IMR-90 (cell line): ENCODE measurements around the gene ZNFX1. TPM values are rescaled to one million over a fixed set of nuclear protein-coding genes. Genes with fewer than 3 reads are reported as not detected.

ENCODE experiments used
- ATAC-seq: fragments of 200-7000 bp; cut with Tn5 transposase; 2 replicates; pipeline ENCODE4 v1.9.1; 2020; ENCODE audit warnings: low read depth, mild to moderate bottlenecking, moderate library complexity
- BruUV-seq: library from RNA; stranded (reverse); fragments of 400-500 nt; replicated peaks from 2 replicates; lab custom pipeline; 2021; lab: Mats Ljungman, UMichigan
- CTCF ChIA-PET: fragments of 300-600 bp; formaldehyde crosslinking; extraction: SDS; loops from one replicate; lab custom pipeline; 2021; ENCODE audit warnings: antibody characterized with exemption; lab: Yijun Ruan, JAX
- POLR2A ChIA-PET: fragments of 300-600 bp; sonication (Branson Sonifier 250); formaldehyde crosslinking; loops from one replicate; lab custom pipeline; 2022; ENCODE audit warnings: antibody characterized with exemption; ENCODE audit not compliant: unreplicated experiment; lab: Charles Lee
- DNase-seq: peaks from one replicate; pipeline ENCODE4 v3.0.0; 2013
- H2AFZ ChIP-seq: replicated peaks from 2 replicates; pipeline ENCODE3; 2013; ENCODE audit warnings: low read length, mild to moderate bottlenecking; ENCODE audit not compliant: poor library complexity
- H2AK5ac ChIP-seq: 2 replicates; pipeline ENCODE4 v1.6.1; 2013; ENCODE audit warnings: low read depth, low read length, inconsistent platforms
- H2AK9ac ChIP-seq: replicated peaks from 2 replicates; pipeline ENCODE3; 2013; ENCODE audit warnings: mild to moderate bottlenecking, low read depth, low read length, moderate library complexity; ENCODE audit not compliant: poor library complexity
- H2BK120ac ChIP-seq: 2 replicates; pipeline ENCODE4 v1.6.1; 2013; ENCODE audit warnings: low read depth, low read length, inconsistent platforms
- H2BK15ac ChIP-seq: 3 replicates; pipeline ENCODE4 v1.6.1; 2013; ENCODE audit warnings: low read depth, low read length, inconsistent platforms
- H2BK20ac ChIP-seq: 2 replicates; pipeline ENCODE4 v1.6.1; 2013; ENCODE audit warnings: low read depth, mild to moderate bottlenecking, inconsistent platforms, low read length, moderate library complexity
- H2BK5ac ChIP-seq: 2 replicates; pipeline ENCODE4 v1.6.1; 2013; ENCODE audit warnings: mild to moderate bottlenecking, low read depth, low read length, inconsistent platforms; ENCODE audit not compliant: poor library complexity, severe bottlenecking
- H3K14ac ChIP-seq: replicated peaks from 2 replicates; pipeline ENCODE4 v1.6.1; 2013; ENCODE audit warnings: low read depth, low read length, inconsistent platforms
- H3K18ac ChIP-seq: 2 replicates; pipeline ENCODE4 v1.6.1; 2013; ENCODE audit warnings: low read depth, low read length, control low read depth
- H3K23ac ChIP-seq: 2 replicates; pipeline ENCODE4 v1.6.1; 2013; ENCODE audit warnings: low read depth, low read length, inconsistent platforms
- H3K27ac ChIP-seq: 2 replicates; pipeline ENCODE4 v1.5.1; 2013; ENCODE audit warnings: mild to moderate bottlenecking, control low read depth, low read length; ENCODE audit not compliant: insufficient read depth
- H3K27me3 ChIP-seq: 2 replicates; pipeline ENCODE4 v1.6.1; 2013; ENCODE audit warnings: low read length; ENCODE audit not compliant: control insufficient read depth, insufficient read depth
- H3K36me3 ChIP-seq: 2 replicates; pipeline ENCODE4 v1.6.1; 2013; ENCODE audit warnings: low read length, mixed read lengths; ENCODE audit not compliant: control insufficient read depth, insufficient read depth
- H3K4ac ChIP-seq: 2 replicates; pipeline ENCODE4 v1.6.1; 2013; ENCODE audit warnings: low read depth, low read length, inconsistent platforms
- H3K4me1 ChIP-seq: 2 replicates; pipeline ENCODE4 v1.6.1; 2013; ENCODE audit warnings: low read length, mixed read lengths; ENCODE audit not compliant: control insufficient read depth, insufficient read depth
- H3K4me2 ChIP-seq: 2 replicates; pipeline ENCODE4 v1.6.1; 2013; ENCODE audit warnings: low read depth, mild to moderate bottlenecking, control low read depth, low read length, moderate library complexity
- H3K4me3 ChIP-seq: 2 replicates; pipeline ENCODE4 v1.5.1; 2013; ENCODE audit warnings: low read depth, mild to moderate bottlenecking, control low read depth, low read length, moderate library complexity; ENCODE audit not compliant: insufficient read depth
- H3K56ac ChIP-seq: 2 replicates; pipeline ENCODE4 v1.6.1; 2013; ENCODE audit warnings: low read length, inconsistent platforms; ENCODE audit not compliant: insufficient read depth; ENCODE audit errors: extremely low read depth
- H3K79me1 ChIP-seq, 2 experiments: 2 replicates each; pipeline ENCODE4 v1.6.1; 2013; ENCODE audit warnings: low read length in 2 of 2, inconsistent platforms in 1 of 2, low read depth in 1 of 2
- H3K9ac ChIP-seq: 2 replicates; pipeline ENCODE4 v1.6.1; 2013; ENCODE audit warnings: low read depth, low read length, control low read depth
- H3K9me1 ChIP-seq: 2 replicates; pipeline ENCODE4 v1.6.1; 2013; ENCODE audit warnings: low read length, inconsistent platforms; ENCODE audit not compliant: insufficient read depth
- H3K9me3 ChIP-seq: 2 replicates; pipeline ENCODE4 v1.6.1; 2013; ENCODE audit warnings: low read length; ENCODE audit not compliant: control insufficient read depth, insufficient read depth
- H4K20me1 ChIP-seq: 2 replicates; pipeline ENCODE4 v1.6.1; 2013; ENCODE audit warnings: low read length, inconsistent platforms; ENCODE audit not compliant: insufficient read depth
- H4K5ac ChIP-seq: 2 replicates; pipeline ENCODE4 v1.6.1; 2013; ENCODE audit warnings: mild to moderate bottlenecking, low read depth, low read length, control low read depth
- H4K8ac ChIP-seq, 2 experiments: 2 replicates each; pipeline ENCODE4 v1.6.1; 2013; ENCODE audit warnings: low read depth in 2 of 2, low read length in 2 of 2, control low read depth in 1 of 2, inconsistent platforms in 1 of 2
- H4K91ac ChIP-seq: 2 replicates; pipeline ENCODE4 v1.6.1; 2013; ENCODE audit warnings: low read depth, low read length, inconsistent platforms; ENCODE audit not compliant: insufficient read depth
- BHLHE40 ChIP-seq: fragments of 150-350 bp; IDR thresholded peaks from 2 replicates; pipeline ENCODE4 v1.6.1; 2016; ENCODE audit warnings: mild to moderate bottlenecking, low read depth, low read length
- CEBPB ChIP-seq: IDR thresholded peaks from 2 replicates; pipeline ENCODE4 v1.6.1; 2012; ENCODE audit warnings: low read depth, low read length, improper control_type of control experiment
- CHD1 ChIP-seq: IDR thresholded peaks from 2 replicates; pipeline ENCODE4 v1.6.1; 2012; ENCODE audit warnings: low read depth, low read length, improper control_type of control experiment
- CTCF ChIP-seq: conservative IDR thresholded peaks from 2 replicates; pipeline ENCODE4 v1.5.1; 2012; ENCODE audit warnings: mild to moderate bottlenecking, low read depth, low read length, improper control_type of control experiment
- ELK1 ChIP-seq: fragments of 150-350 bp; IDR thresholded peaks from 2 replicates; pipeline ENCODE4 v1.6.1; 2016; ENCODE audit warnings: low read depth, mild to moderate bottlenecking, low read length, moderate library complexity, borderline replicate concordance
- FOS ChIP-seq: fragments of 150-350 bp; IDR thresholded peaks from 2 replicates; pipeline ENCODE4 v1.6.1; 2016; ENCODE audit warnings: low read depth, low read length
- MAFK ChIP-seq: IDR thresholded peaks from 2 replicates; pipeline ENCODE4 v1.6.1; 2012; ENCODE audit warnings: low read depth, low read length, improper control_type of control experiment
- MAZ ChIP-seq: IDR thresholded peaks from 2 replicates; pipeline ENCODE4 v1.6.1; 2012; ENCODE audit warnings: low read depth, mild to moderate bottlenecking, low read length, improper control_type of control experiment, moderate library complexity, borderline replicate concordance
- MXI1 ChIP-seq: IDR thresholded peaks from 2 replicates; pipeline ENCODE4 v1.6.1; 2012; ENCODE audit warnings: low read depth, mild to moderate bottlenecking, low read length, moderate library complexity, borderline replicate concordance
- NFE2L2 ChIP-seq: fragments of 150-350 bp; IDR thresholded peaks from 2 replicates; pipeline ENCODE4 v1.6.1; 2016; ENCODE audit warnings: low read depth, mild to moderate bottlenecking, low read length
- POLR2A ChIP-seq: IDR thresholded peaks from 2 replicates; pipeline ENCODE4 v1.6.1; 2012; ENCODE audit warnings: mild to moderate bottlenecking, low read depth, low read length
- RAD21 ChIP-seq: IDR thresholded peaks from 2 replicates; pipeline ENCODE4 v1.6.1; 2012; ENCODE audit warnings: low read length, improper control_type of control experiment
- RCOR1 ChIP-seq: IDR thresholded peaks from 2 replicates; pipeline ENCODE4 v1.6.1; 2012; ENCODE audit warnings: mild to moderate bottlenecking, low read length, improper control_type of control experiment; ENCODE audit not compliant: insufficient replicate concordance
- RFX5 ChIP-seq: IDR thresholded peaks from 2 replicates; pipeline ENCODE4 v1.8.0; 2012; ENCODE audit warnings: low read depth, mild to moderate bottlenecking, low read length, moderate library complexity
- USF2 ChIP-seq: fragments of 150-350 bp; IDR thresholded peaks from 2 replicates; pipeline ENCODE4 v1.6.1; 2017; ENCODE audit warnings: mild to moderate bottlenecking, antibody characterized with exemption, low read length, low read depth
- WGBS, 2 experiments: methylation state at CpG; one replicate each; pipeline versions ENCODE4 v1.1.5 to v1.1.7; 2013; ENCODE audit warnings: missing lambda C conversion rate in 2 of 2; ENCODE audit not compliant: insufficient read length in 1 of 2; ENCODE audit errors: extremely low coverage in 2 of 2; 5-methylcytosine and 5-hydroxymethylcytosine counted together
- dilution Hi-C: fragments of 300-500 bp; cut with HindIII; formaldehyde crosslinking; loops from one replicate; pipeline ENCODE4 v1.14.3; 2018; ENCODE audit warnings: low sequenced_read_pairs; ENCODE audit not compliant: unreplicated experiment
- in situ Hi-C: fragments of 300-500 bp; cut with MboI; formaldehyde crosslinking; loops from 3 replicates; pipeline ENCODE4 v1.14.3; 2019; ENCODE audit warnings: low sequenced_read_pairs, inconsistent platforms, mixed read lengths
- intact Hi-C: fragments of 100-400 bp; cut with micrococcal nuclease; formaldehyde crosslinking; loops from 2 replicates; pipeline ENCODE4 v1.10.0; 2022
- polyA plus RNA-seq, 3 experiments: library from polyadenylated mRNA; depleted of rRNA; stranded (reverse); fragments of >200 nt; gene quantifications; 2 replicates each; pipeline ENCODE4 v1.2.3, GENCODE V29; 2012; ENCODE audit warnings: low replicate concordance in 1 of 3
- total RNA-seq: library from RNA; depleted of rRNA; stranded (reverse); fragments of >200 nt; gene quantifications from 2 replicates; pipeline ENCODE4 v1.2.3, GENCODE V29; 2012

Gene ZNFX1
- total and polyA plus RNA-seq, 2 of the 4 experiments (the other 2 are of a cell fraction): 10.9 to 60.9 TPM

GRCh38 chr20:49323622-49324238 lies 45.9 kb upstream of the ZNFX1 start:
- ChIA-PET POLR2A (no interaction called here), CTCF (interaction anchor here (1.7 kb wide), 1 partner anchor 20 kb away, joined by 3 read pairs; no protein-coding TSS in a partner anchor)
- dilution Hi-C loops (no loop called here), in situ Hi-C loops (no loop called here), intact Hi-C loops (loop anchor here (1.0 kb wide), 1 partner anchor 77 kb away; no protein-coding TSS in a partner anchor)
- Histone ChIP-seq H3K56ac (no peak overlapping the region), H3K4me2 (no peak overlapping the region), H3K27ac (no peak overlapping the region), H3K4me1 (peaks cover 4% of the 10 kb centered on the region; the same call in 1 of the 2 replicates), H2BK15ac (no peak overlapping the region), H3K18ac (no peak overlapping the region), H3K14ac (no peak overlapping the region), H4K91ac (no peak overlapping the region), H3K9me1 (no peaks in the 10 kb centered on the region), H2BK120ac (no peak overlapping the region), H2BK5ac (no peak overlapping the region), H2AK9ac (no peak overlapping the region), H2AK5ac (peak overlapping the region; percentile 47; the same call in 1 of the 2 replicates), H3K36me3 (no peaks in the 10 kb centered on the region), H3K9me3 (peaks cover 2% of the 10 kb centered on the region; the same call in 1 of the 2 replicates), H3K23ac (no peak overlapping the region), H4K5ac (no peak overlapping the region; the same call in 1 of the 2 replicates), H4K20me1 (0 out of 2 replicates have a peak, but pooled peaks cover 3% of the 10 kb centered on the region), H3K79me1 (no peaks in the 10 kb centered on the region), H3K27me3 (peaks cover 60% of the 10 kb centered on the region), H3K4ac (0 out of 2 replicates have a peak overlapping the region, but pooled peaks have one; percentile 11), H2BK20ac (peak overlapping the region; percentile 10; the same call in 1 of the 2 replicates), H4K8ac (no peak overlapping the region; a peak in 1 of 4 replicates), H3K4me3 (no peak overlapping the region), H2AFZ (peak overlapping the region; percentile 76), H3K9ac (no peak overlapping the region; the same call in 1 of the 2 replicates)
- WGBS, 2 experiments: 85% methylated on average over 4 of the region's 9 CpGs; no CpG with 5 or more reads in 1 of the 2 experiments
- no TSS peak for BruUV-seq
- DNase-seq (peak; percentile 74), ATAC-seq (peak; percentile 88)
- no peak for TF ChIP-seq USF2
- TF ChIP-seq FOS: no peak
- TF ChIP-seq CEBPB: peak; percentile 29; the same call in 1 of the 2 replicates
- no peak for TF ChIP-seq RFX5
- no peak for TF ChIP-seq MXI1
- TF ChIP-seq RAD21: peak; percentile 51
- TF ChIP-seq CTCF: peak; percentile 54
- TF ChIP-seq CHD1: no peak
- no peak for TF ChIP-seq ELK1
- no peak for TF ChIP-seq MAZ
- no peak for TF ChIP-seq POLR2A
- TF ChIP-seq MAFK: peak; percentile 78
- no peak for TF ChIP-seq RCOR1
- TF ChIP-seq BHLHE40: no peak
- peak; percentile 86 for TF ChIP-seq NFE2L2
